ENCODE measurements around the gene NCMAP. TPM values are rescaled to one million over a fixed set of nuclear protein-coding genes. Genes with fewer than 3 reads are reported as not detected.

Gene NCMAP
- polyA plus RNA-seq, 1 donor (not counting 4 experiments of a cell fraction or from before 2014, with no cell fraction given) = 0.05 TPM

- Histone ChIP-seq H3K9ac (ENCODE audit: control insufficient read depth, extremely low read depth, insufficient read depth, low read length) (no peak overlapping the region), H3K4me2 (ENCODE audit: control insufficient read depth, extremely low read depth, insufficient read depth, low read depth, low read length) (peak overlapping the region; percentile 77), H3K9me3 (ENCODE audit: control insufficient read depth, low read depth, low read length) (no peaks in the 10 kb centered on the region), H3K4me1 (ENCODE audit: control insufficient read depth, extremely low read depth, insufficient read depth, low read length) (peaks cover 4% of the 10 kb centered on the region), H3K79me2 (ENCODE audit: control insufficient read depth, insufficient read depth, low read length) (no peaks in the 10 kb centered on the region), H3K27ac (ENCODE audit: control insufficient read depth, insufficient read depth, low read length) (no peak overlapping the region), H3K4me3 (ENCODE audit: control insufficient read depth in 2 of 3, extremely low read depth in 1 of 3, insufficient read depth in 2 of 3, low read depth in 1 of 3, low read length in 3 of 3) (peak overlapping the region; percentile 32 to 40 (median 38)), H3K9me1 (ENCODE audit: control insufficient read depth, extremely low read depth, insufficient read depth, low read length) (no peaks in the 10 kb centered on the region), H3K27me3 (ENCODE audit: control insufficient read depth, extremely low read depth, insufficient read depth, low read length) (peaks cover 6% of the 10 kb centered on the region), H2AFZ (ENCODE audit: control insufficient read depth, low read length) (no peak overlapping the region), H3K36me3 (ENCODE audit: control insufficient read depth in 2 of 2, extremely low read depth in 1 of 2, insufficient read depth in 2 of 2, low read length in 2 of 2) (no peaks in the 10 kb centered on the region), H4K20me1 (ENCODE audit: control insufficient read depth, extremely low read depth, insufficient read depth, low read length) (no peaks in the 10 kb centered on the region)
- FAIRE-seq (no peak), DNase-seq (ENCODE audit: low read depth, low spot score) (no peak)
- dilution Hi-C loops (cut with MboI; ENCODE audit: extremely low pct_ligation_motif_present, low sequenced_read_pairs) = no loop called here
- no peak for TF ChIP-seq CTCF (optimal IDR thresholded peaks at IDR 0.05 in 1 of 3, IDR thresholded peaks at IDR 0.05 in 1 of 3, conservative IDR thresholded peaks at IDR 0.05 in 1 of 3; ENCODE audit: extremely low read depth in 1 of 3, insufficient read depth in 2 of 3, low read length in 3 of 3)
- no peak for TF ChIP-seq EZH2 (IDR thresholded peaks at IDR 0.05; ENCODE audit: low read length)
Measured at GRCh38 chr1:24556414-24556795, 518 bp downstream of the NCMAP start.

GRCh38 chr1:24557220-24557619, 1.3 kb downstream of the NCMAP start:
- Histone ChIP-seq H3K9me3 (ENCODE audit: control insufficient read depth, low read depth, low read length) (no peaks in the 10 kb centered on the region), H3K9ac (ENCODE audit: control insufficient read depth, extremely low read depth, insufficient read depth, low read length) (no peak overlapping the region), H4K20me1 (ENCODE audit: control insufficient read depth, extremely low read depth, insufficient read depth, low read length) (no peaks in the 10 kb centered on the region), H3K9me1 (ENCODE audit: control insufficient read depth, extremely low read depth, insufficient read depth, low read length) (no peaks in the 10 kb centered on the region), H3K36me3 (ENCODE audit: control insufficient read depth in 2 of 2, extremely low read depth in 1 of 2, insufficient read depth in 2 of 2, low read length in 2 of 2) (no peaks in the 10 kb centered on the region), H3K4me3 (ENCODE audit: control insufficient read depth in 2 of 3, extremely low read depth in 1 of 3, insufficient read depth in 2 of 3, low read depth in 1 of 3, low read length in 3 of 3) (no peak overlapping the region), H3K27me3 (ENCODE audit: control insufficient read depth, extremely low read depth, insufficient read depth, low read length) (peaks cover 6% of the 10 kb centered on the region), H2AFZ (ENCODE audit: control insufficient read depth, low read length) (no peak overlapping the region), H3K79me2 (ENCODE audit: control insufficient read depth, insufficient read depth, low read length) (no peaks in the 10 kb centered on the region), H3K4me1 (ENCODE audit: control insufficient read depth, extremely low read depth, insufficient read depth, low read length) (peaks cover 1% of the 10 kb centered on the region), H3K4me2 (ENCODE audit: control insufficient read depth, extremely low read depth, insufficient read depth, low read depth, low read length) (no peak overlapping the region), H3K27ac (ENCODE audit: control insufficient read depth, insufficient read depth, low read length) (no peak overlapping the region)
- no peak for DNase-seq (ENCODE audit: low read depth, low spot score)
- FAIRE-seq = no peak
- dilution Hi-C loops (cut with MboI; ENCODE audit: extremely low pct_ligation_motif_present, low sequenced_read_pairs) = no loop called here
- no peak for TF ChIP-seq CTCF (optimal IDR thresholded peaks at IDR 0.05 in 1 of 3, IDR thresholded peaks at IDR 0.05 in 1 of 3, conservative IDR thresholded peaks at IDR 0.05 in 1 of 3; ENCODE audit: extremely low read depth in 1 of 3, insufficient read depth in 2 of 3, low read length in 3 of 3)
- no peak for TF ChIP-seq EZH2 (IDR thresholded peaks at IDR 0.05; ENCODE audit: low read length)

Data from keratinocyte (primary cell).